Left lobe of liver (tissue), 2 donors: Measurements from ENCODE around the gene DCTD. TPM values are rescaled to one million over a fixed set of nuclear protein-coding genes. Genes with fewer than 3 reads are reported as not detected.
A peak's percentile ranks its signal among the peaks of the same experiment; 100 is the strongest.
"Not testable (repeated sequence)": the region's sequence is repeated elsewhere in the genome, so short reads cannot be mapped to it uniquely, and the experiment has no call there.

Experiments used
- ATAC-seq: fragments of 200-7000 bp; cut with Tn5 transposase; one replicate; pipeline ENCODE4 v1.9.1; 2020; ENCODE audit warnings: mild to moderate bottlenecking, moderate library complexity
- DNase-seq: peaks from one replicate; pipeline ENCODE4 v3.0.0-alpha.2; 2020; ENCODE audit warnings: low spot score
- total RNA-seq: library from RNA; stranded (reverse); gene quantifications from one replicate; pipeline ENCODE4 v1.2.1, GENCODE V29; 2021
- donor health status: DM: no; HTN: no; CAD: no; lungs with moderate emphysema.
- donor health status: DM: no; HTN: yes; CAD: no.

Gene DCTD
- total RNA-seq, 1 donor from 2014 or later: 56.9 TPM

DNA sequence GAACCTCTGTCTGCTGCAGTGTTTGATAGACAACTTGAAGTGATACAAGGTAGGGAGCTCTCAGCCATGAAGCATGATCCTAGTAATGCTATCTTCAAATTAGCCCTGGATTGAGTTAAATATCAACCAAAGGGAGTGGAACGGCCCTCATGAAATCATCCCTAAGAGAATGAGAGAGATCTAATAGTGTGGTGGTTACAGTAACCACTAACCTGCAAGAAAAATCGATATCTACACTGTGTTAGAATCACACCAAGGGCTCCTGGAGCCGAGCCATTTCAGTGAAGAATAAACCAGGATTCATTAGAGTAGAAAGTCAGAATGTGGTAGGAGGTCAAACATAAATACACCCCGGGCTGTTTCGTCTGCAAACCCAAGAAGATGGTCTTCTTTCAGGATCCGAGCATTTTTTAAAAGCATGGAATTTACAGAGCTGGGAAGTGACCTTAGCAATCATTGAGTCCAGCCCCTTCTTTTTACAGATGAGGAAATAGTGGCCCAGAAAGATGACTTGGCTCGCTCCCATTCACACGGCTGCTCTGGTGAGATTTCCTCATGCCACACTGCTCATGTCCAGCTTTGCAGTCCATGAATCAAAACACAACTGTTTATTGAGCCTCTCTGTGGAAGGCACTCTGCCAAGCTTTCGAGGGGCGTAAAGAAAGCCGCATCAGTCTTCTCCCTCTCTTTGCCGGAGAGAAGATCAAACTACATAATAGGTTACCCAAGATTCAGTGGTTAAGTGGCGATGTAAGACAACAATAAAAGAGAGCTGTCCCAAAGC lies 5.5 kb upstream of the DCTD start:
- DNase-seq: no peak

DNA sequence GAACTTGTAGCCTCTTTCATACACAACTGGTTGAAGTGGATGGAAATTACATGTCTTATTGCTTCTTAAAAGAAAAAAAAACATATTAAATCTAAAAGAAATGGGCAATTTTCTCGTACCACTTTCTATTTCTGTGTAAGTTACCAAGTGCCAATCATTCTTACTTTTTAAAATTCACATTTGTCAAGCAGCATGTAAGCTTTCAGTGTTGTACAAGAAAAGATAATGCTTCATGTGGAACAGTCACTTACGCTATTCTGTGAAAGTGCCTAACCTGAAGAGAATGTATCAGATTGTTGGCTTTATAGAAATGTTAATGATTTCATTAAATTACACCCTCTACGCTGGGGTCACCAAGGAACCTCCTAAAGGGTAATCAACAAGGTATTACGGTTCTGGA lies 4.4 kb upstream of the DCTD start:
- ATAC-seq: no peak
- DNase-seq: no peak

More for the DNA sequence above, 5.5 kb upstream of the DCTD start:
- peak; percentile 39 for ATAC-seq

DNA sequence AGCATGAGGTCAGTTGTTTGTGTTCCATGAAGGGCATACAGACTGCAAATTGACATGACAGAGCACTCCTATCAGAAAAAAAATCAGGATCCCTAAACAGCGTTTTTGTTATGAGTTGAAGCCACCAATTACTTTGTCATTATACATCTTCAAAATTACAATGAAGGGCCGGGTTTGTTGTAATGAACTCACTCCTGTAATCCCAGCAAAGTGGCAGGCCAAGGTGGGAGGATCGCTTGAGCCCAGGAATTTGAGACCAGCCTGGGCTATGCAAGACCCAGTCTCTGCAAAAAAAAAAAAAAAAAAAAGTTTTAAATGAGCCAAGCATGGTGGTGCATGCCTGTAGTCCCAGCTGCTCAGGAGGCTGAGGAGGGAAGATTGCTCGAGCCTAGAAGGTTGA lies 3.5 kb upstream of the DCTD start:
- ATAC-seq: no peak

DNA sequence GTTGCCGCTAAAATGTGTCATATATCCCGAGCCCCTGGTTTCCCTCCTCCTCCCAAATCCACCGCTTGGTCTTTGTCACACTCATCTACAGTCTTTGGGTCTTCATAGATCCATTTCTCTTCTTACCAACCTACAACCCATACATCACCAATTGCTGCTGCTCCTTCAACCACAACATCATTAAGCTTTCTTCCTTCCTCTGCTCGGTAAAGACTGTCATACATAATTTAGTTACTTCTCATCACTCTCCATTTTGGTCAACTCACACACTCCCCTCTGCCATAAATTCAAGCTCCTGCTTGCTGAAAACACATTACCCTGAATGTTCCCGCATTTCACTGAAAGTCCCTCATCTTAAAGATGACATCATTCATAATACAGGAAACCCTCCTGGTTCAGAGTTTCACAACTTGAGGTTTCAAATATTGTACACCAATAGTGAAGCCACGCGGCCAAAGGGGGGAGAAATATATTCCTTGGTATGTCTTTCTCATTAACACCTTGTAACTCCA lies 1.7 kb upstream of the DCTD start:
- DNase-seq (no peak), ATAC-seq (no peak)

More for the DNA sequence above, 3.5 kb upstream of the DCTD start:
- DNase-seq: no peak

DNA sequence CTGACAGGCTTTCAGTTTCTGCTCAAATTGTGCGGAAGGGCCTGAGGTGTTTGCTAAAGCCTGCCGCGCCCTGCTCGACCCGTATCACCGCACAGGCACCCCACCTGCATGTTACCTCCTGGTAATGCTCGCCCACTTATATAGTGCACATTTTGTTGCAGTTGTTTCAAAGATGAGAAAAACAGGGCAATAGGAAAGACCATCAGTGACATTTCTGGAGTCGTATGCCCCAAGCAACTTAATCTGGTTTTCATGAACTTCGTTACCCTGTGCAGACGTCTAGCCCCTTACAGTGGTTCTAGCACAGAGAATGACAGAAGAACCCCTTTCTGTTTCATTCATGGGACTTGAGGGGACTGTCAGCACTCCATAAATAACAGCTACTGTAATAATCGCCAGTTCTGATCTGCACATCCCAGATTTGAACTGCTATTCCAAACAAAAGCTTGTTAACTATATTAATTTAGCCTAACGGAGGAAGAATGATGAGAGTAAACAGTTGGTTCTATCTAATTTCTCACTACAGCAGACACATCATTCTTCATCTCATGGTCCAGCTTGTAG lies 940 bp upstream of the DCTD start:
- ATAC-seq (no peak), DNase-seq (no peak)

DNA sequence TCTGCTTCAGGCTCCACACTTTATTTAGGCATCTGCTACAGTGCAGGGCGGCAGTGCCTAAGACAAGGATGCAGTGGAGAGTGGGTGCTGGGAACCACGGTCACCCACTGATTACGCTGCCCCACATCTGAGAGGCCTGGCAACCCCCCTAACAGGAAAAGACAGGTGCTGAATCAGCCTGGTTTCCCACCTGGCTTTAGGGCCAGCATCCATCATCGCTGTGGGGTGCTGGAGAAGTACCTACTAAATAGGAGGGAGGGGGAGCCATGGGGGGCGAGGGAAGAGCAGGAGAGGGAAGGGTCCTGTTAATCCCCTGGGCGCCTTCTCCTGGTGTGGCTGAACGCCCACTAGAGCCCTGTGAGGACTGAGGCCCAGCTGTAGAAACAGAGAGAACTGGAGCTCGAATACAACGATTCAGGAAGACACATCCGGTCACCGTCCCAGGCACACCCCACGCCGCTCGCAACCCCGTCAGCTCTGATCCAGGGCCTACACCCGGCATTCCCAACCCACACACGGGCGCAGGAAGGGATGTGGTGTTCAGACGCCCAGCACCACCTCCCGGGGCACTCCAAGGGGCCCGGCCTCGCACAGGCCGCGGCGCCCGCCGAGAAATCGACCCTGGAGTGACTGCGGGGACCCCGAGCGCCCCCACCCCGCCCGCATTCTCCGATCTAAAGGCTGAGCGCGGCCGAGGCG lies 554 bp downstream of the DCTD start:
- DNase-seq: peak; percentile 59
- ATAC-seq: peak; percentile 41

DNA sequence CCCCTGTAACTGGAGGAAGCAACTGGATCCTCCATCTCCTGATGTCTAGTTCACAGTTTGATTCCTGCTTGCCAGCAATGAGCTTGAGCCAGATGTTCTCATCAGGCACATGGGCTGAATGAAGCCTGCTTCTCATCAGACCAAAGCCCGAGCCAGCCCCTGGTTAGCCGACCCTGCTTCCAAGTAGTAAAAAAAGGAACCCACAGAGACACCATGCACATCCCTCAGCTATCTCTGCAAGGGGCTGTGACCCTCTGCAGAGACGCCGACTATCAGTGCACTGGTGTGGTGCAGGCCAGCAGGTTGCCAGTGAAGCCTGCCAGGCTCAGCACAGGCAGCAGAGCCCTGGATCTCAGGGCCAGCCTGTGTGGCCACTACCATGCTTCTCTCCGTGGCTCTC lies 2.8 kb downstream of the DCTD start:
- DNase-seq (no peak), ATAC-seq (no peak)

DNA sequence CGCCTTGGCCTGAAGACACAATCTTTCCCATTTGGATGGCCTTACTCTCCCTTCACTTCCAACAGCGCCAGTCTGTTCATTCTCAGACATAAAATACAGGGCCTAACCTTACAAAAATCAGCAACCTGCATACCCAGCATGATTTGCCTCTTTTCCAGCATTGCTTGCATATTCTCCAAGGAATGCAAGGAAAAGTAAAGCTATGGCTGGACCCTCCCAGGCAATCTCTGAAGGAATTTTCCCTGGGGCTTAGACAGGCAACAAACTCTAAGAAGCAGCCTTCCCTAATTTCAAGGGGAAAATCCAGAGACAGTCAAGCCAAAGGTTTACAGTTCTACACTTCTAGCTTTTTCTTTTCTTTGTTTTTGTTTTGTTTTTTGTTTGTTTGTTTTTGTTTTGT lies 3.6 kb downstream of the DCTD start:
- DNase-seq: no peak
- ATAC-seq: no peak

DNA sequence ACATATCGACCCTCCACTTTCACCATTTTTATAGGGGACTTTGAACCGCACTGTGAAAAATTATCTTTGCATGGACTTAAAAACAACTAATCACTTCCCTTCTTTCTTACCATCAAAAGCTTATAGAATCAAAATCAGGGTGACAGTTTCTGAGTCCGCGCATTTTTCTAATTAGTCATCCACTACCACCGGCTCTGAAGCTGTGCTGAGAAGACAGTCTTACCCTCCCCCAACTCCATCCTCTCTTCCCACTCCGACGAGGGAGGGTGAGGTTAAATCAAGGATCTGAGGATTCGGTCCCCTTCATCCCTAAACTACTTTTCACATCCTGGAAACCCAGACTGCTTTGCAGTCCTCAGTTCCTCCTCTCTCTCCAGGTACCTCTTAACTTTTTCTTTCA lies 4.2 kb downstream of the DCTD start:
- DNase-seq (no peak), ATAC-seq (no peak)

DNA sequence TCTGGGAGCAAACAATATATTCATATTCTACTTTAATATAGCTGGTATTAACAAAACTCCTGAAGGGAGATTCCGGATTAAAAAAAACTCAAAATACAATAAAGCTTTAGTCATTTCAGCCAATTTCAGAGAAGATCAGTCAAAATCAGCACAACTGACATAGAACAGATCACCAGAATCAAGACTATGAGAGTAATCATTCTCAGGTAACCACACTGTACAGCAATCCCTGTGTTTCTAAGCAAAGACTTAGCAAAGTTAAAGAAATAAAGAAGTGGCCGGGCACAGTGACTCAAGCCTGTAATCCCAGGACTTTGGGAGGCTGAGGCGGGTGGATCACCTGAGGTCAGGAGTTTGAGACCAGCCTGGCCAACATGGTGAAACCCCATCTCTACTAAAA lies 9.1 kb downstream of the DCTD start:
- ATAC-seq (no peak), DNase-seq (no peak)

DNA sequence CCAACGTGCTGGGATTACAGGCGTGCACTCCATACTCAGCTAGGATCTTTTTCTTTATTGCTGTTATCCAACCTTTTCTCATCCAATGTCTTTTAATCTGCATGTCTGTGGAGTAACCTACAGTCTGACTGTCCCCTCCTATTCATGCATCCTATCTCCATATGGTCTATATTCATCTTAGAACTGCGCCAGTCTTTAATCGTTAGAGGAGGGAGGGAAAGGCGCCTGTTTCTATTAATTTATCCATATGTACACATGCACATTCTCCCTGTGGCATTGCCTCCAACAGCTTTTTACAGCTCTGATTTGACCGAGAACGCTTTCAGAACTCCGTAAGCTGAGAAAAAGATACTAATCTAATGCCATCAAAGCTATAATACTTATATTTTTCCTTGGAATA lies 9.8 kb downstream of the DCTD start:
- no peak for DNase-seq
- no peak for ATAC-seq

DNA sequence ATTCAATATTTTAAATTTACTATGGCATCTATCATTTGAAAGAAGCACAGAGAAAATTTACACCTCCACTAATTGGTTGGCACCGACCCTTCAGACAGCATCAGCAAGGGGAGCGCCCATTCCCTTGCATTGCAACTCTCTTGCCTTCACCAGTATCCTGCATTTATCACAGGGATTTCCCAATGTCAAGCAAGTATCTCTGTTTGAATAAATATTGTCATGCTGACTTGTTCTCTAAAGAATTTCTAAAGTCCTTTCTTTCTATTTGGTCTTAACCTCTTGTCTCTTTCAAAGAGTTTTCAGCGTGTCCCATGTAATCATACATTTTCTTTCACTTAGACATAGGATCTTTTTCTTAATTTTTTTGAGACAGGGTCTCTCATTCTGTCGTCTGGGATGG lies 10.4 kb downstream of the DCTD start:
- ATAC-seq (no peak), DNase-seq (no peak)

DNA sequence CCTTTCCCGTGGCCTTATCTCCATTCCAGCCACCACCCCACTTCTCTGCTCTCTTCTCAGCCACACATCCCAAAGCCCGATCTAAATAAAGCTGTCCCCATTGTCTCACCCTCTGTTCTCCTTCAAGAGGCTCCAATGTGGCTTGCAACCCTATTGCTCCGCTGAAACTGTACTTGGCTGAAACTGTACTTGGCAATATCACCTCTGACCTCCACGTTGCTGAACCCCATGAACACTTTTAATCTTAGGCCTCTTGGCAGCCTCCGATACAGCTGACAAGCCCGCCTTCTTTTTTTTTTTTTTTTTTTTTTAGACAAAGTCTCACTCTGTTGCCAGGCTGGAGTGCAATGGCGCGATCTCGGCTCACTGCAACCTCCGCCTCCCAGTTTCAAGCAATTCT lies 12.1 kb downstream of the DCTD start:
- peak; percentile 45 for ATAC-seq
- DNase-seq: no peak

DNA sequence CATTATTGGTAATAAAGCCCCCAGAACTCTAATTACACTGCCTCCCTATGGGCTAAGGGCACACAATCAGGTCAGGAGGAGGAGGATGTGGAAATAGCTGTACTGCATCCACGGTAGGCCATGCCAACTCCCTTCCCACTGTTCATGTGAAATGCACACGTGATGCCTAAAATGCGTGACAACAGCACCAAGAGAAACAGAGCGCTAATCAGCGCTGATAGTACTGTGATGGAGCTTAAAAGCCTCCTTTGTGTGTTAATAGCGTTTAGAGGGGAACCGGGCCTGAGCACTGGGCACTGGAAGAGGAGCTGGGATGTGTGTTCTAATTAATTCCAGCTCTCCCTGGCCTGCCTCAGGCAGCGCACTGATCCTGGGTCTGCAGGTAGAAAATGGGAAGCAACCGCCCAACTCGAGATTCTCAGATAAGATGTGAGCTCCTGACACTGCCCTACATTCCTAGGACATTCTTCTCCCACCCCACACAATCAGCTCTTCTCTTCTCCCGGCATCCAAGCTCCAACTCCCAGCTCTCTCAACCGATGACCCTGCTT lies 12.9 kb downstream of the DCTD start:
- ATAC-seq: peak; percentile 27
- no peak for DNase-seq

DNA sequence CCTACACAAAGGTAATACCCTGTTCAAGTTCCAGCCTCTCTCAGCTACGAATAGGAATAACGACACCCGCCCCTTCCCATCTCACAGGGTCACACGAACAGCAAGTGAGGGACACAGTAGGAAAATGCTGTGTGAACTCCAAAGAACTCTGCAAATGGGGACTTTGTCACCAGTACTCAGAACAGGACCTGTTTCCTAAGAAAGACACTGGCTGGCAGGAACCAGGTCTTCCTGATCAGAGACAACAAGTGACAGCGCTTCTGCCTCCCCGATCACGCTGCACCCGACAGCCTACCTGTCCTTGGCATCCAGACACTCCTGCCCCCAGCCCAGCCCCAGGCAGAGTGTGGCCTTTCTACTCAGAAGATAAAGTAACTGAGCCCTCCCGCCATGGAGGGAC lies 14.2 kb downstream of the DCTD start:
- DNase-seq (peak; percentile 70), ATAC-seq (peak; percentile 61)

DNA sequence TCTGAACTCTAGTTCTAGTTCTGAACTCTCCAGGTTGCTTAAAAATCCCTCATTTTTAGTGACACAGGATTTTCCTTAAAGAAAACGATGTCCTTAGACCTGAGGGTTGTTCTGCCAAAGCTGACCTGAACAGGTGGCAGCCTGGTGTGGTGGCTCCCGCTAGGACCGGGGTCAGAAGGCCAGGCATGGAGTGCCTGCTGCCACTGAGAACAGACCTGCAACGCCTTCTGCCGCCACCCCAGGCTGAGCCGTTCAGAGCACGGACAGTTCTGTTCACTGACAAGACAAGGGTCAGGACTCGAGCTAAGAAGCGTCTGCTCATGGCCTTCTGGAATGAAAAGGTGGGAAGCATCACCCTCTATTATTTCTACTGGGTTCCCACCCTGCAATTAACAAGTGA lies 15.8 kb downstream of the DCTD start:
- ATAC-seq (peak; percentile 34), DNase-seq (no peak)

DNA sequence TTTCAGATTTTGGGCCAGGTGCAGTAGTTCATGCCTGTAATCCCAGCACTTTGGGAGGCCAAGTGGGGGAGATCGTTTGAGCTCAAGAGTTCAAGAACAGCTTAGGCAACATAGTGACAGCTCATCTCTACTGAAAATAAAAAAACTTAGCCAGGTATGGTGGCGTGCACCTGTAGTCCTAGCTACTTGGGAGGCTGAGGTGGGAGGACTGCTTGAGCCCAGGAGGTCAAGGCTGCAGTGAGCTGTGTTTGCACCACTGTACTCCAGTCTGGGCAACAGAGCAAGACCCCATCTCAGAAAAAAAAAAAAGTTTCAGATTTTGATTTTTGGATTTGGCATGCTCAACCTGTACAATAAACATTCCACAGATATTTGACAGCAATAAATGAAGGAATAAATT lies 17.2 kb downstream of the DCTD start:
- DNase-seq, ATAC-seq: not testable (repeated sequence)

DNA sequence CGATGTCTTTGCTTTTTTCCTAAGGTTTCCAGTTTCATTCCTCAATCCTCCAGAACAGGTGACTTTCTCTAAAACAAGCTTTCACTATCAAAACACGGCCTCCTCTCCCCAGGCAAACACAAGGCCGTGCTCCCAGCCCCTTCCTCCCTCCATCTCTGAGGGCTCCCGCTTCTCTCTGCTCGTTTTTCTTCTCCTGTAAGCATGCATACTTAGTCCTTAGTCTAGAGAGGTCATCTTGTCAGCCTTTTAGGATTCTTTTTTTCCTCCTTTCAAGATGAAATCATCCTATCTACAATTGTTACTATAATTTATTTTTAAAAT lies 18.7 kb downstream of the DCTD start:
- DNase-seq (no peak), ATAC-seq (peak; percentile 8)

DNA sequence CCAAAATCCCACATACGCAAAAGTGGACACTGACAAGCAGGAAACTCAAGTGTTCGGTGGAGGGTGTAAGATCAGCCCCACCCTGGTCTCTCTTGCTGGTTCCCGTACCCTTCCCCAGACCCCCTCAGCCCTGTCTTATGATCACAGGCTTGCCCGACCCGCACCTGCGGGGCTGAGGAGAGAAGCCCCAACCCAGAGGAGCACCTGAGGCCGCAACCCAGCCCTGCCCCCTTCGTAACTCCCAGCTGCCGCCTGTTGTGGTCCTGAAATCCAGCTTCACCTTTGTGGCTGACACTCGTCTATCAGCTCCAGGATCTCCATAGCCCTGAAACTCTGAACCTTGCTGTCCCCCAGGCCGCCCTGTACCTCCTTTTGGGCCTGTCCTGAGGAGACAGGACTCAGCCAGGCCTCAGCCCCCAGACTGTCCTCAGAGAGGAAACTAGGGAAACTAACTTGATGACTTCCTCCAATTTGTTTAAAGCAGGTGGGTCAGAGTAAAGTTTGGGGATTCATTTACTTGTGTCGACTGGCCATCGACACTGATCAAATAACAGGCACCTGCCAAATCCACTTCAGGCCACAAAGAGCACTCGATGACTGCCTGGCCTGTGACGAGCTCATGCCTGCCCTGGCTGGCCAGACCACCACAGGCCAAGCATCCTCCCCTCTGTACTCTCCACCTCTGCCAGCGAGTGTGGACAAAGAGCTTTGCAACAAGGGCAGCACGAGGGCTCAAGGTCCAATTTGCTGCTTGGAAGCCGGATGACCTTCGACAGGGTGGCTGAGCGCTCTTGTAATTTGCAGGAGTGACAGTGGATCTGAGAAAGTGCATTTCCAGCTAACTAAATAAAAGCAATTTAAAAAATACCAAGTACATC lies 19.3 kb downstream of the DCTD start:
- DNase-seq: peak; percentile 95
- ATAC-seq: peak; percentile 81

DNA sequence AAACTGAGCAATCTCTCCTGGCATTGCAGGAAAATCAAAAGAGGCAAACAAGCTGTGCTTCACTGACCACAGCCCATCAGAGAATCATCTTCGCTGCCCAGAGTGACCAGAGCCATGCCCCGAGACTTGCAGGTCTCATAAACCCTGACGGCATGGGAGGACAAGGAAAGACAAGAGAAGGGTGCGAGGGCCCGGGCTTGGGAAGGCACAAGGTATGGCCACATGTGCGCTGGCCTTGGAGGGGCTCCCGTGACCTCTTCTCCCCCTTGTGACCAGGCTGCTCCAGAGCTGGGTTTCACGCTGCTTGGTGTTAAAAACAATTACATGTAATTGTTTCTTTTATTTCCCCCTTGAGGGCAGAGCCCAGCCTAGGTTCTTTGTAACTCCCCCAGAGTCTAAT lies 20.8 kb downstream of the DCTD start:
- DNase-seq (no peak), ATAC-seq (no peak)

DNA sequence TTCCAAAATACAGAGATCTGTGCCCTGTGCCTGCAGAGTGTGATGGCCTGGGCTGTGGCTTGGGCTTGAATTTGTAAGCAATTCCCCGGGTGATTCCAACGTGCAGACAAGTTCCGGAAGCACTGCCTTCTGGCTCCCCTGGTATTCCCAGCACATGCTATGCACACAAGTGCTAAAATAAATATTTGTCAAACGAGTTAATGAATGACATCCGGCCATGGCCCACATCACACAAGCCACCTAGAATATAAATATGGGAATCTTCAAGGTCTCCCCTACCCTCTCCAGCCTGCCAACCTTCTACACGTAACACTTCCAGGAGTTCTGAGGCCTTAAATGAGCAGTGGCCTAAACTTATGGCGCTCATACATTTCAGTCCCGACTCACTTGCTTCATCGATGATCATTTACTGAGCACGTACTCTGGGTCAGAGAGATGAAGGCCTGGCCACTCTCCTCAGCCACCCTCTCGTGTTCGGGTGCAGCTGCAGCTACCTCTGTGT lies 21.3 kb downstream of the DCTD start:
- DNase-seq: peak; percentile 82
- ATAC-seq: peak; percentile 75
